H54 (cell line): ENCODE measurements around the gene CDC25C.

Experiments
- DNase-seq: peaks from one replicate; pipeline ENCODE4 v3.0.0; 2011; ENCODE audit warnings: low spot score, mixed read lengths; ENCODE audit not compliant: insufficient read length
- FAIRE-seq: peaks from 3 replicates; lab custom pipeline; 2011; peaks lifted over from hg19 to GRCh38; lab: Jason Lieb, UNC
- POLR2A ChIP-seq: IDR thresholded peaks from 2 replicates; pipeline ENCODE4 v1.6.1; 2011; ENCODE audit warnings: low read depth, mild to moderate bottlenecking, low read length

Gene CDC25C

DNA sequence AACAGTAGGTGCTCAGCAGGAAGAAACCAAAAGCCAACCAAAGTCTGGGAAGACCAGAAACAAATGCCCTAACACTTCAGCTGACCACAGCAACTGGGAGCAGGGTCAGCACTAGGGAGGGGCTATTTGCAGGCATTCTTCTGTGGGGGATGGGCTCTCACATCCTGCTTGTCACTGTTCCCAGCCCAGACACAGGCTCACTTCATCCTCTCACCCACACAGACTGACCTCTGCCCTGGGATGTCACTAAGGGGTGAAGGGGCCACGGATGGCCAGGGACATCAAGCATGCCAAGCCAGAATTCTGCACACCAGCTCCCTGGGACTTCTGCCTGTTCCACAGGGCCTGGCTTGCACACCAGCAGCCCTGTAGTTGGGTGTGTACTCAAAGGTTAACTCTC, 85.9 kb downstream of the CDC25C start:
- no peak for DNase-seq
- no peak for FAIRE-seq
- TF ChIP-seq POLR2A: no peak

- no peak for DNase-seq
- no peak for FAIRE-seq
- no peak for TF ChIP-seq POLR2A
These were observed 87.8 kb downstream of the CDC25C start for GRCh38 chr5:138243794-138244193.

GRCh38 chr5:138241688-138242571, 89.7 kb downstream of the CDC25C start:
- DNase-seq: no peak
- no peak for TF ChIP-seq POLR2A
- FAIRE-seq: no peak

GRCh38 chr5:138240650-138241385, 90.8 kb downstream of the CDC25C start:
- no peak for TF ChIP-seq POLR2A
- DNase-seq (no peak), FAIRE-seq (no peak)

- TF ChIP-seq POLR2A: no peak
- FAIRE-seq: no peak
- DNase-seq: no peak
These were observed 93.6 kb downstream of the CDC25C start for GRCh38 chr5:138238034-138238433.
